LoVo (cell line): Measurements from ENCODE around the gene ZNF133.
A peak's percentile ranks its signal among the peaks of the same experiment; 100 is the strongest.
"Not testable (repeated sequence)": the region's sequence is repeated elsewhere in the genome, so short reads cannot be mapped to it uniquely, and the experiment has no call there.

Source experiments
- DNase-seq: peaks from one replicate; pipeline ENCODE4 v3.0.0-alpha.2; 2016; ENCODE audit warnings: low spot score

The ZNF133 gene

GRCh38 chr20:18284805-18285533 lies 3.4 kb upstream of the ZNF133 start:
- DNase-seq, result no peak

- DNase-seq, result no peak
Measured at GRCh38 chr20:18287546-18287914, 797 bp upstream of the ZNF133 start.

DNA sequence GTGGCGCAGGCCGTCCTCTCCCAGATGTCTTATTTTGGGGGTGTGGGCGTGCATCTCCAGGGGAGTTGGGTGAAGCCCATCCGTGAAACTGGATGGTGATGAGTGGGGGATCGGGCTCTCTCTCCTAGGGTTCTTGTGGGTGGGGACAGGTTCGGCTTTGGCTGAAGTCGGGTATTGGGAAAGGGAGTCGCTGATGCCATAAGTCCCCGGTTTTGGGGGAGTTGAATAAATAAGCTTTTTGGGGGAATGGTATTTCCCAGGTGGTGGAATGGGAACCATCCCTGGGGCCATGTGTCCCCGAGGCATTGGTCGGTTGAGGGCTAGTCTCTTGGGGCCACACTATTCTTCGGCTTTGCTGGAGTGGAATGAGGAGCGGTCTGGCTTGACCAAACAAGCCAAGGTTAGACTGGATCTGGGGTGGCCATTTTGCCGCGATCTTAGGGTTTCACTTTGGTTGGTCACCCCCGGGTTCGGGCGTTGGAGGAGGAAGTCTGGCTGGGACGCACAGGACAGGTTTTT lies 481 bp downstream of the ZNF133 start:
- no peak for DNase-seq

- no peak for DNase-seq
Measured at GRCh38 chr20:18289306-18289705, 979 bp downstream of the ZNF133 start.

GRCh38 chr20:18299364-18299763 lies 11.0 kb downstream of the ZNF133 start:
- DNase-seq, result no peak

- no peak for DNase-seq
Measured at GRCh38 chr20:18304618-18305017, 16.3 kb downstream of the ZNF133 start.

- DNase-seq, result no peak
Measured at GRCh38 chr20:18307301-18307700, 19.0 kb downstream of the ZNF133 start.

DNA sequence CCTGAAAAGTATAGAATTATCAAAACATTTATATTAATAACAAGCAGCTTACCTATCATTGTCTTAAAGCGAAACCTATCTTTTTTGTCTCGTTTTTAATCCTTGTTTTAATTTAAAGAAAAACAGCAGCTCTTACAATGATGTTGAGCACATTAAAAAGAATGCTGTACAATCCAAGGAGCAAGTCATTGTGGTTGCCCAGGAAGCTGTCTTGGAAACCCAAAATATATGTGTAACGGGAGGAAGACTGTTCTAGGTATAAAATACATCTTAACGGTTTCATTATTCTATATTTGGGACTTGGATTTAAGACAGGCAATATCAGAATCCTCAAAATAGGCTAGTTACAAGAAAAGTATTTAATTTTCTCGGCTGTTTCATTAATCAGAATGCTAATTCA lies 21.7 kb downstream of the ZNF133 start:
- DNase-seq, result no peak

- no peak for DNase-seq
Measured at GRCh38 chr20:18310592-18310991, 22.3 kb downstream of the ZNF133 start.

DNA sequence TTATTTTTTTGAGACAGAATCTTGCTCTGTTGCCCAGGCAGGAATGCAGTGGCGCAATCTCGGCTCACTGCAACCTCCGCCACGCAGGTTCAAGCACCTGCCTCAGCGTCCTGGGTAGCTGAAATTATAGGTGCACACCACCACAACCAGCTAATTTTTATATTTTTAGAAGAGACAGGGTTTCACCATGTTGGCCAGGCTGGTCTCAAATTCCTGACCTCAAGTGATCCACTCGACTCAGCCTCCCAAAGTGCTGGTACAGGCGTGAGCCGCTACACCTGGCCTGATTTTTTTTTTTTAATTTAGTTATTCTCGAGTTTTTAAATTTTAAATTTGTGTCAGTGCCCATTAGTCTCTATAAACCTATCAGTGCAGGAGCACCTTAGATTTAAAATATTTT lies 24.4 kb downstream of the ZNF133 start:
- no peak for DNase-seq

DNA sequence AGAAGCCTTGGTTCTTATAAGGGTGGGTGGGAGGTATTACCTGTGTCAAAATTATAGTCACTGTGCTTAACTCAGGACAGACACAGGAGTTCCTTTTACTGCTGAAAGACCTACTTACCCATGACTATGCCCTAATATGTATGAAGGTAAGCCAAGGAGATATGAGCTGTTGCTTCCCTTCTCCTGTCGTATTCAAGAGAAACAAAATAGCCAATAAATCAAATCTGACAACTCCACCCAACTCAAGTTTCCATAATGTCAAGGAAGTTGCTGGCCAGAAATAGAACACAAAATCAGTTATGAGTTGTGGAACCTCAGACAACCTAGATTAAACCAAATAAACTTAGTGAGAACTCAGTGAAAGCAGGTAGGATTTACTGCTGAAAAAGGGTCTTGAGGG lies 25.1 kb downstream of the ZNF133 start:
- DNase-seq, result no peak

- DNase-seq, result no peak
Measured at GRCh38 chr20:18314786-18315406, 26.6 kb downstream of the ZNF133 start.

GRCh38 chr20:18316166-18316565 lies 27.8 kb downstream of the ZNF133 start:
- no peak for DNase-seq

GRCh38 chr20:18321316-18321715 lies 33.0 kb downstream of the ZNF133 start:
- no peak for DNase-seq

GRCh38 chr20:18321976-18322950 lies 33.9 kb downstream of the ZNF133 start:
- no peak for DNase-seq

GRCh38 chr20:18323705-18324104 lies 35.4 kb downstream of the ZNF133 start:
- DNase-seq, result no peak

- no peak for DNase-seq
Measured at GRCh38 chr20:18324596-18325089, 36.3 kb downstream of the ZNF133 start.

DNA sequence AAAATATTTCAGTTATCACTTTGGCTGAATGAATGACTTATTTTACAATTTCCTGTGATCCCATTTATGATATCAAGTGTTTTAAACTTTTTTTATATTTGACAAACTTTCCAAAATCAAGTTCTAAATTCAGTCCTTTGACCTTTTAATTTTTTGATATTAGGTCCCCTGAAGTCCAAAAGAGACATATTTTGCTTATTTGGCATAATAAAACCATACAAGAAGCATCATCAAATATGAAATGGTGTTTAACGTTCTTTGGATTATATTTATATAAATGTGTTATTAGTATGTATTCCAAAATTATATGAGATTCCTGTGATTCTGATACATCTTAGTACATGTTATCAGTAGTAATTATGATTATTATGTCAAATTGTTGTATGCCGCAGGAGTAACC lies 38.7 kb downstream of the ZNF133 start:
- DNase-seq, result no peak

DNA sequence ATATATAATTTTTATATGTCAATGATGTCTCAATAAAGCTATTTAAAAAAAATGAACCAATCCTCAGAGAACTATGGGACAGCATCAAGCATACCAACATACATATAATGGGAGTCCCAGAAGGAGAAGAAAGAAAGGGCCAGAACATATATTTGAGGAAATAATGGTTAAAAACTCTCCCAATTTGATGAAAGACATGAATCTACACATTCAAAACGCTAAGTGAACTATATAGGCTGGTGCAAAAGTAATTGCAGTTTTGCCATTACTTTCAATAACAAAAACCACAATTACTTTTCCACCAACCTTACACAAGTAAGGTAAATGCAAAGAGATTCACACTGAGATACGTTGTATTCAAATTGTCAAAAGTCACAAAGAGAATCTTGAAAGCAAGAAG lies 43.4 kb downstream of the ZNF133 start:
- no peak for DNase-seq

GRCh38 chr20:18349749-18350148 lies 61.4 kb downstream of the ZNF133 start:
- not testable (repeated sequence) for DNase-seq

GRCh38 chr20:18359854-18360253 lies 71.5 kb downstream of the ZNF133 start:
- no peak for DNase-seq

- peak; percentile 13 for DNase-seq
Measured at GRCh38 chr20:18360635-18361034, 72.3 kb downstream of the ZNF133 start.
